NCI-H1105 treated with DMSO at 0.1 percent for 48 hours (cell line): ENCODE results near the gene STRAP.
"Not testable (repeated sequence)": the region's sequence is repeated elsewhere in the genome, so short reads cannot be mapped to it uniquely, and the experiment has no call there.

Source experiments
- DNase-seq: peaks from one replicate; lab custom pipeline; 2025; lab: John Stamatoyannopoulos, UW

The STRAP gene

GRCh38 chr12:15928346-15928745 is 46.2 kb downstream of the STRAP start:
- DNase-seq = no peak

GRCh38 chr12:15928870-15929571 is 46.8 kb downstream of the STRAP start:
- peak; percentile 65 for DNase-seq

GRCh38 chr12:15931590-15932053 is 49.4 kb downstream of the STRAP start:
- no peak for DNase-seq

GRCh38 chr12:15932327-15932726 is 50.1 kb downstream of the STRAP start:
- DNase-seq = no peak

GRCh38 chr12:15932971-15933370 is 50.8 kb downstream of the STRAP start:
- no peak for DNase-seq

- DNase-seq = no peak
Measured at GRCh38 chr12:15933751-15934150, 51.6 kb downstream of the STRAP start.

GRCh38 chr12:15936751-15937150 is 54.6 kb downstream of the STRAP start:
- DNase-seq = no peak

GRCh38 chr12:15937902-15938301 is 55.7 kb downstream of the STRAP start:
- no peak for DNase-seq

- no peak for DNase-seq
Measured at GRCh38 chr12:15939111-15939510, 56.9 kb downstream of the STRAP start.

- no peak for DNase-seq
Measured at GRCh38 chr12:15942475-15942874, 60.3 kb downstream of the STRAP start.

GRCh38 chr12:15943519-15943918 is 61.3 kb downstream of the STRAP start:
- not testable (repeated sequence) for DNase-seq

GRCh38 chr12:15948461-15948860 is 66.3 kb downstream of the STRAP start:
- not testable (repeated sequence) for DNase-seq
